Left hindlimb (tissue), 1 donor: Measurements from ENCODE around the gene NUDCD3.
A peak's percentile ranks its signal among the peaks of the same experiment; 100 is the strongest.

Experiments
- DNase-seq: peaks from one replicate; pipeline ENCODE4 v3.0.0-alpha.2; 2018

The NUDCD3 gene

GRCh38 chr7:44477063-44477830 lies 13.2 kb downstream of the NUDCD3 start:
- DNase-seq = peak; percentile 53

GRCh38 chr7:44476313-44476712 lies 14.1 kb downstream of the NUDCD3 start:
- no peak for DNase-seq

GRCh38 chr7:44473295-44473694 lies 17.2 kb downstream of the NUDCD3 start:
- DNase-seq = no peak

- no peak for DNase-seq
Measured at GRCh38 chr7:44472843-44473242, 17.6 kb downstream of the NUDCD3 start.

GRCh38 chr7:44471850-44472249 lies 18.6 kb downstream of the NUDCD3 start:
- no peak for DNase-seq

- DNase-seq = no peak
Measured at GRCh38 chr7:44471436-44471835, 19.0 kb downstream of the NUDCD3 start.

- no peak for DNase-seq
Measured at GRCh38 chr7:44470628-44471245, 19.7 kb downstream of the NUDCD3 start.

- no peak for DNase-seq
Measured at GRCh38 chr7:44470135-44470479, 20.4 kb downstream of the NUDCD3 start.

GRCh38 chr7:44469461-44470134 lies 20.9 kb downstream of the NUDCD3 start:
- no peak for DNase-seq

GRCh38 chr7:44467217-44467548 lies 23.3 kb downstream of the NUDCD3 start:
- DNase-seq = no peak

- no peak for DNase-seq
Measured at GRCh38 chr7:44466300-44467216, 23.9 kb downstream of the NUDCD3 start.

- DNase-seq = no peak
Measured at GRCh38 chr7:44465490-44465889, 25.0 kb downstream of the NUDCD3 start.

GRCh38 chr7:44463169-44463808 lies 27.2 kb downstream of the NUDCD3 start:
- no peak for DNase-seq

GRCh38 chr7:44461387-44461786 lies 29.1 kb downstream of the NUDCD3 start:
- DNase-seq = no peak

- DNase-seq = no peak
Measured at GRCh38 chr7:44460325-44460724, 30.1 kb downstream of the NUDCD3 start.

GRCh38 chr7:44455155-44455554 lies 35.3 kb downstream of the NUDCD3 start:
- no peak for DNase-seq

- DNase-seq = no peak
Measured at GRCh38 chr7:44454348-44454747, 36.1 kb downstream of the NUDCD3 start.

GRCh38 chr7:44451123-44451522 lies 39.3 kb downstream of the NUDCD3 start:
- no peak for DNase-seq

GRCh38 chr7:44449584-44449928 lies 40.9 kb downstream of the NUDCD3 start:
- no peak for DNase-seq

- DNase-seq = no peak
Measured at GRCh38 chr7:44448922-44449583, 41.4 kb downstream of the NUDCD3 start.

GRCh38 chr7:44447874-44448425 lies 42.5 kb downstream of the NUDCD3 start:
- no peak for DNase-seq
